Right atrium auricular region (tissue), 2 donors: Measurements from ENCODE around the gene ADAP2. TPM values are rescaled to one million over a fixed set of nuclear protein-coding genes. Genes with fewer than 3 reads are reported as not detected.

ENCODE experiments used
- DNase-seq: peaks from one replicate; pipeline ENCODE4 v3.0.0-alpha.2; 2019; ENCODE audit warnings: low spot score
- H3K27ac ChIP-seq, 2 donors: fragments of 200-600 bp; sonication (generic); 1 replicate in 1 of 2; 2 replicates in 1 of 2; pipeline ENCODE4 v1.5.1; 2016 to 2019
- H3K27me3 ChIP-seq, 2 donors: fragments of 200-600 bp; sonication (generic); one replicate each; pipeline versions ENCODE4 v1.5.1 to v1.6.0; 2017 to 2019
- H3K36me3 ChIP-seq: fragments of 200-600 bp; sonication (generic); one replicate; pipeline ENCODE4 v1.5.1; 2016
- H3K4me1 ChIP-seq, 2 donors: fragments of 200-600 bp; sonication (generic); one replicate each; pipeline versions ENCODE4 v1.5.1 to v1.6.0; 2017 to 2019
- H3K4me3 ChIP-seq, 2 donors: fragments of 200-600 bp; sonication (generic); 1 replicate in 1 of 2; 2 replicates in 1 of 2; pipeline ENCODE4 v1.5.1; 2017 to 2019; ENCODE audit warnings: mild to moderate bottlenecking in 1 of 2, moderate library complexity in 1 of 2
- H3K9me3 ChIP-seq, 2 donors: fragments of 200-600 bp; sonication (generic); one replicate each; pipeline ENCODE4 v1.5.1; 2019
- CTCF ChIP-seq, 2 donors: fragments of 200-600 bp; sonication (generic); IDR thresholded peaks; one replicate each; pipeline ENCODE4 v1.5.1; 2019; ENCODE audit warnings: antibody characterized with exemption in 2 of 2
- total RNA-seq, 2 donors: library from RNA; depleted of rRNA; stranded (reverse); fragments of >200 nt; gene quantifications; one replicate each; pipeline ENCODE4 v1.1.0, GENCODE V29; 2016

Gene ADAP2
- total RNA-seq, 2 donors from 2014 or later, result 4.3 to 11.1 TPM

- Histone ChIP-seq H3K9me3 (no peaks in the 10 kb centered on the region), H3K27ac (no peak overlapping the region), H3K36me3 (no peaks in the 10 kb centered on the region), H3K4me1 (no peaks in the 10 kb centered on the region), H3K4me3 (no peak overlapping the region), H3K27me3 (no peaks in the 10 kb centered on the region)
- no peak for DNase-seq
- TF ChIP-seq CTCF (IDR thresholded peaks at IDR 0.05), result no peak
These were observed 12.2 kb downstream of the ADAP2 start for GRCh38 chr17:30933966-30934365.

GRCh38 chr17:30939051-30939689, 17.4 kb downstream of the ADAP2 start:
- Histone ChIP-seq H3K4me1 (no peaks in the 10 kb centered on the region), H3K9me3 (no peaks in the 10 kb centered on the region), H3K4me3 (no peak overlapping the region), H3K27ac (peak overlapping the region in 1 of 2 donors; percentile 29), H3K27me3 (no peaks in the 10 kb centered on the region), H3K36me3 (no peaks in the 10 kb centered on the region)
- no peak for DNase-seq
- TF ChIP-seq CTCF (IDR thresholded peaks at IDR 0.05), result no peak

- Histone ChIP-seq H3K4me3 (no peak overlapping the region), H3K4me1 (no peaks in the 10 kb centered on the region), H3K27me3 (no peaks in the 10 kb centered on the region), H3K27ac (no peak overlapping the region), H3K36me3 (no peaks in the 10 kb centered on the region), H3K9me3 (no peaks in the 10 kb centered on the region)
- no peak for DNase-seq
- TF ChIP-seq CTCF (IDR thresholded peaks at IDR 0.05), result no peak
These were observed 20.7 kb downstream of the ADAP2 start for GRCh38 chr17:30942308-30943079.

GRCh38 chr17:30947796-30948195, 26.1 kb downstream of the ADAP2 start:
- Histone ChIP-seq H3K27ac (no peak overlapping the region), H3K36me3 (no peaks in the 10 kb centered on the region)

GRCh38 chr17:30950189-30950588, 28.4 kb downstream of the ADAP2 start:
- no peak for TF ChIP-seq CTCF (IDR thresholded peaks at IDR 0.05)
- Histone ChIP-seq H3K27ac (peak overlapping the region in 1 of 2 donors; percentile 36), H3K4me3 (no peak overlapping the region), H3K36me3 (no peaks in the 10 kb centered on the region), H3K27me3 (no peaks in the 10 kb centered on the region), H3K9me3 (no peaks in the 10 kb centered on the region), H3K4me1 (peaks cover 0 to 16% of the 10 kb centered on the region in 2 donors)
- no peak for DNase-seq

More at GRCh38 chr17:30947796-30948195, 26.1 kb downstream of the ADAP2 start:
- H3K27me3 ChIP-seq, result no peaks in the 10 kb centered on the region
- H3K9me3 ChIP-seq, result no peaks in the 10 kb centered on the region
- no peak for TF ChIP-seq CTCF (IDR thresholded peaks at IDR 0.05)
- peaks cover 0 to 6% of the 10 kb centered on the region in 2 donors for H3K4me1 ChIP-seq
- H3K4me3 ChIP-seq, result no peak overlapping the region
- DNase-seq, result no peak
